Psoas muscle (tissue), 8 donors: ENCODE results near the gene CAMSAP2. TPM values are rescaled to one million over a fixed set of nuclear protein-coding genes. Genes with fewer than 3 reads are reported as not detected.

Experiments
- ATAC-seq, 4 donors: fragments of 200-7000 bp; cut with Tn5 transposase; one replicate each; pipeline ENCODE4 v1.9.1; 2020; ENCODE audit warnings: moderate library complexity in 3 of 4, mild to moderate bottlenecking in 2 of 4
- DNase-seq, 2 donors: peaks; one replicate each; pipeline ENCODE4 v3.0.0-alpha.2; 2020
- H3K27ac ChIP-seq: fragments of 200-600 bp; one replicate; pipeline ENCODE4 v1.8.0; 2022
- H3K27me3 ChIP-seq, 3 donors: fragments of 200-600 bp in 1 of 3; one replicate each; pipeline versions ENCODE4 v1.6.1 to v1.8.0; 2013 to 2022; ENCODE audit warnings: low read length in 2 of 3, mild to moderate bottlenecking in 2 of 3, moderate library complexity in 1 of 3; ENCODE audit not compliant: insufficient read depth in 3 of 3
- H3K36me3 ChIP-seq, 2 donors: fragments of 200-600 bp in 1 of 2; one replicate each; pipeline versions ENCODE4 v1.6.1 to v1.8.0; 2013 to 2022; ENCODE audit warnings: low read depth in 1 of 2, mild to moderate bottlenecking in 1 of 2, moderate library complexity in 1 of 2; ENCODE audit not compliant: insufficient read depth in 1 of 2
- H3K4me1 ChIP-seq: fragments of 200-600 bp; one replicate; pipeline ENCODE4 v1.8.0; 2022
- H3K4me3 ChIP-seq: fragments of 200-600 bp; one replicate; pipeline ENCODE4 v1.8.0; 2022; ENCODE audit warnings: mild to moderate bottlenecking
- H3K9me3 ChIP-seq: fragments of 200-600 bp; one replicate; pipeline ENCODE4 v1.8.0; 2022
- CTCF ChIP-seq: fragments of 200-600 bp; IDR thresholded peaks from one replicate; pipeline ENCODE4 v1.8.0; 2022; ENCODE audit warnings: antibody characterized with exemption
- WGBS, 3 donors: extraction: QIAGEN DNeasy Blood & Tissue Kit; methylation state at CpG; one replicate each; pipeline versions ENCODE4 v1.1.6 to v1.1.7; 2013; 5-methylcytosine and 5-hydroxymethylcytosine counted together
- intact Hi-C, 2 donors: fragments of 100-400 bp; cut with DNase I; formaldehyde crosslinking; loops; one replicate each; pipeline versions ENCODE4 v1.11.0 to v1.14.2; 2022
- long read RNA-seq, 2 donors: library from polyadenylated mRNA; unstranded; transcript quantifications; one replicate each; pipeline ENCODE4 v2.0.0, GENCODE V29; 2021
- polyA plus RNA-seq, 3 donors: library from polyadenylated mRNA; stranded (reverse); fragments of 200-250 nt; gene quantifications; one replicate each; pipeline ENCODE4 v1.2.3, GENCODE V29; 2013
- total RNA-seq, 4 donors: library from RNA; stranded (reverse); fragmentation: NEBNext Ultra II Directional in 2 of 4; extraction: Animal tissue kit (Norgen Biotek cat#: 25700) in 2 of 4; gene quantifications; one replicate each; pipeline versions ENCODE4 v1.2.1 to v1.2.4, GENCODE V29; 2021 to 2023
- donor health status: healthy with polysubstance abuse.
- donor health status: DM: no; HTN: no; CAD: no; lungs with moderate emphysema.
- donor health status: Bipolar disorder and iron deficiency.
- donor health status: healthy.
- donor health status: DM: yes; HTN: yes; CAD: no.
- donor health status: DM: no; HTN: no; CAD: no.
- donor health status: DM: no; HTN: no; CAD: no.
- donor health status: DM: yes; HTN: yes; CAD: no.

CAMSAP2 gene, protein sequence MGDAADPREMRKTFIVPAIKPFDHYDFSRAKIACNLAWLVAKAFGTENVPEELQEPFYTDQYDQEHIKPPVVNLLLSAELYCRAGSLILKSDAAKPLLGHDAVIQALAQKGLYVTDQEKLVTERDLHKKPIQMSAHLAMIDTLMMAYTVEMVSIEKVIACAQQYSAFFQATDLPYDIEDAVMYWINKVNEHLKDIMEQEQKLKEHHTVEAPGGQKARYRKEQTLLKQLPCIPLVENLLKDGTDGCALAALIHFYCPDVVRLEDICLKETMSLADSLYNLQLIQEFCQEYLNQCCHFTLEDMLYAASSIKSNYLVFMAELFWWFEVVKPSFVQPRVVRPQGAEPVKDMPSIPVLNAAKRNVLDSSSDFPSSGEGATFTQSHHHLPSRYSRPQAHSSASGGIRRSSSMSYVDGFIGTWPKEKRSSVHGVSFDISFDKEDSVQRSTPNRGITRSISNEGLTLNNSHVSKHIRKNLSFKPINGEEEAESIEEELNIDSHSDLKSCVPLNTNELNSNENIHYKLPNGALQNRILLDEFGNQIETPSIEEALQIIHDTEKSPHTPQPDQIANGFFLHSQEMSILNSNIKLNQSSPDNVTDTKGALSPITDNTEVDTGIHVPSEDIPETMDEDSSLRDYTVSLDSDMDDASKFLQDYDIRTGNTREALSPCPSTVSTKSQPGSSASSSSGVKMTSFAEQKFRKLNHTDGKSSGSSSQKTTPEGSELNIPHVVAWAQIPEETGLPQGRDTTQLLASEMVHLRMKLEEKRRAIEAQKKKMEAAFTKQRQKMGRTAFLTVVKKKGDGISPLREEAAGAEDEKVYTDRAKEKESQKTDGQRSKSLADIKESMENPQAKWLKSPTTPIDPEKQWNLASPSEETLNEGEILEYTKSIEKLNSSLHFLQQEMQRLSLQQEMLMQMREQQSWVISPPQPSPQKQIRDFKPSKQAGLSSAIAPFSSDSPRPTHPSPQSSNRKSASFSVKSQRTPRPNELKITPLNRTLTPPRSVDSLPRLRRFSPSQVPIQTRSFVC (N-terminal part only)
- 10 to 100 TPM; 37.0 to 70.8 (median 49.8) TPM for total RNA-seq
- polyA plus RNA-seq = 10 to 100 TPM in 1 of 3 donors, 1 to 10 TPM in 2; 4.8 to 14.2 (median 6.6) TPM
- long read RNA-seq, donor 1, partial matches to known transcripts = 7 of 10 reads
- long read RNA-seq, donor 1, other reads (novel, unspliced or antisense) = 3 of 10 reads
- long read RNA-seq, donor 2, partial matches to known transcripts = 4 of 8 reads
- long read RNA-seq, donor 2, other reads (novel, unspliced or antisense) = 4 of 8 reads

DNA sequence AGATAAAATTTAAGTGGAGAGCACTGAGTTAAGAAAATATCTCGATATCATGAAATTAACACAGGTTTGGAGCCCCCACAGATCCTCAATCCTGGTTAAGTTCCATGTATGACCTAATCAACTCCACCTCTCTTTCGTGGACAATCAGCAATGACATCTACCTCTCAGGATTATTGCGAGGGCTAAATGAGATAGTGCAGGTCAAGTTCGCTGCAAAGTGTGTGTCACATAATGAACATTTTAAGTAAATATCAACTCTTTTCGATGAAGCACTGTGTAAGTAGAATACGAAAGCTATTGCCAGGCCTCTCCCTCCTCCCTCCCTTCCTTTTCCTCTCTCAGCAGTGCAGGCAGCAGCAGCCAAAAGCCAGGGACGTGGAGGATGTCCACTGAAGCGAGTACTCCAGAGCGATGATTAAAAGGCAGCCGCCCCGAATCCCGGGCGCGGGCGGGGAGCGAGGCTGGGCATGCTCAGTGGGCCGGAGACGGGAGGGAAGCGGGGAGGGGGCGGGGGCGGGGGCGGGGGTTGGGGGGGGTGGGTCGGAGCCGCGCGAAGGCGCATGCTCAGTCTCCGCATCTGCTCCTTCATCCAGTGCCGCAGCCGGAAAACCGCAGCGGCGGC, at the start of gene CAMSAP2:
Gene CAMSAP2, plus strand, starts transcription at position 567 of the 622 bp plus-strand sequence. CDS start 935 bp downstream, outside the sequence.
- H3K4me3 ChIP-seq = peak within 1 kb of the TSS; percentile 97
- no peaks in the 10 kb centered on the region for H3K27me3 ChIP-seq
- peak; percentile 89 to 94 for DNase-seq
- intact Hi-C loops = loop anchor here (2.0 to 5.0 kb wide), 2 partner anchors 66 to 68 kb away; no protein-coding TSS in a partner anchor
- no peaks in the 10 kb centered on the region for H3K9me3 ChIP-seq
- ATAC-seq = peak; percentile 88 to 91 (median 88)
- H3K36me3 ChIP-seq = no peaks in the 10 kb centered on the region
- H3K27ac ChIP-seq = peak within 1 kb of the TSS; percentile 99
- 1 to 2% (median 2%) methylated on average over 12 to 33 of the region's 33 CpGs for WGBS, 3 donors
- H3K4me1 ChIP-seq = peaks cover 35% of the 10 kb centered on the region
- TF ChIP-seq CTCF = no peak

- ATAC-seq (no peak), DNase-seq (no peak)
- Histone ChIP-seq H3K36me3 (no peaks in the 10 kb centered on the region), H3K27ac (no peak overlapping the region), H3K4me1 (no peaks in the 10 kb centered on the region), H3K4me3 (no peak overlapping the region), H3K9me3 (no peaks in the 10 kb centered on the region), H3K27me3 (no peaks in the 10 kb centered on the region)
- TF ChIP-seq CTCF = no peak
- intact Hi-C loops = no loop called here
- 92 to 100% (median 93%) methylated on average over 1 of the region's 1 CpG for WGBS, 3 donors
Observed at GRCh38 chr1:200692316-200692715, 46.4 kb upstream of the CAMSAP2 start.

- H3K36me3 ChIP-seq = no peaks in the 10 kb centered on the region
- H3K27me3 ChIP-seq = no peaks in the 10 kb centered on the region
- H3K4me3 ChIP-seq = no peak overlapping the region
- intact Hi-C loops = no loop called here
- H3K9me3 ChIP-seq = no peaks in the 10 kb centered on the region
- H3K4me1 ChIP-seq = no peaks in the 10 kb centered on the region
- no peak for DNase-seq
- TF ChIP-seq CTCF = no peak
- no peak for ATAC-seq
- no peak overlapping the region for H3K27ac ChIP-seq
Observed at GRCh38 chr1:200693327-200693726, 45.4 kb upstream of the CAMSAP2 start.

GRCh38 chr1:200694738-200695137, 44.0 kb upstream of the CAMSAP2 start:
- no peaks in the 10 kb centered on the region for H3K9me3 ChIP-seq
- DNase-seq (no peak), ATAC-seq (no peak)
- H3K27ac ChIP-seq = no peak overlapping the region
- intact Hi-C loops = no loop called here
- no peaks in the 10 kb centered on the region for H3K36me3 ChIP-seq
- no peak overlapping the region for H3K4me3 ChIP-seq
- H3K27me3 ChIP-seq = no peaks in the 10 kb centered on the region
- TF ChIP-seq CTCF = no peak
- 30 to 36% (median 34%) methylated on average over 3 of the region's 3 CpGs for WGBS, 3 donors
- no peaks in the 10 kb centered on the region for H3K4me1 ChIP-seq
